Brain microvascular endothelial cell (primary cell): ENCODE data around the gene HEPHL1.

Experiments used
- DNase-seq: peaks from one replicate; pipeline ENCODE4 v3.0.0-alpha.2; 2020
- H3K27ac ChIP-seq: fragments of 250-450 bp; sonication (Bioruptor Pico); 2 replicates; pipeline ENCODE4 v1.5.1; 2020; ENCODE audit warnings: mild to moderate bottlenecking, moderate library complexity
- H3K27me3 ChIP-seq: fragments of 250-450 bp; sonication (Bioruptor Pico); replicated peaks from 2 replicates; pipeline ENCODE4 v1.5.1; 2020; ENCODE audit warnings: mild to moderate bottlenecking
- H3K36me3 ChIP-seq: fragments of 250-450 bp; sonication (Bioruptor Pico); replicated peaks from 2 replicates; pipeline ENCODE4 v1.5.1; 2020; ENCODE audit warnings: mild to moderate bottlenecking
- H3K4me3 ChIP-seq: 2 replicates; pipeline ENCODE4 v1.5.1; 2011; ENCODE audit warnings: low read depth, mild to moderate bottlenecking, control low read depth, low read length, moderate library complexity
- CTCF ChIP-seq: IDR thresholded peaks from 2 replicates; pipeline ENCODE4 v1.5.1; 2011; ENCODE audit warnings: low read depth, mild to moderate bottlenecking, moderate library complexity, low read length, control low read depth, inconsistent platforms; ENCODE audit errors: missing control alignments
- in situ Hi-C: cut with HindIII; loops from 2 replicates; pipeline ENCODE4 v1.10.0; 2017; ENCODE audit warnings: low sequenced_read_pairs, low pct_ligation_motif_present

Gene HEPHL1

GRCh38 chr11:94132823-94133408, 111.8 kb downstream of the HEPHL1 start:
- Histone ChIP-seq H3K36me3 (no peaks in the 10 kb centered on the region), H3K27me3 (no peaks in the 10 kb centered on the region), H3K4me3 (no peak overlapping the region), H3K27ac (no peak overlapping the region)
- no peak for DNase-seq
- TF ChIP-seq CTCF: no peak
- in situ Hi-C loops: no loop called here

GRCh38 chr11:94133752-94134151, 112.6 kb downstream of the HEPHL1 start:
- no peaks in the 10 kb centered on the region for H3K36me3 ChIP-seq
- in situ Hi-C loops: no loop called here
- H3K27ac ChIP-seq: no peak overlapping the region
- TF ChIP-seq CTCF: no peak
- DNase-seq: no peak
- H3K27me3 ChIP-seq: no peaks in the 10 kb centered on the region
- H3K4me3 ChIP-seq: no peak overlapping the region

GRCh38 chr11:94134651-94135512, 113.7 kb downstream of the HEPHL1 start:
- H3K4me3 ChIP-seq: peak overlapping the region; percentile 22
- H3K27ac ChIP-seq: peak overlapping the region; percentile 93
- H3K27me3 ChIP-seq: no peaks in the 10 kb centered on the region
- in situ Hi-C loops: no loop called here
- peak; percentile 96 for DNase-seq
- TF ChIP-seq CTCF: no peak
- no peaks in the 10 kb centered on the region for H3K36me3 ChIP-seq

- Histone ChIP-seq H3K36me3 (no peaks in the 10 kb centered on the region), H3K27me3 (no peaks in the 10 kb centered on the region), H3K4me3 (no peak overlapping the region), H3K27ac (no peak overlapping the region)
- in situ Hi-C loops: no loop called here
- DNase-seq: no peak
- no peak for TF ChIP-seq CTCF
Observed at GRCh38 chr11:94139416-94139815, 118.3 kb downstream of the HEPHL1 start.

GRCh38 chr11:94140154-94140655, 119.1 kb downstream of the HEPHL1 start:
- H3K27me3 ChIP-seq: no peaks in the 10 kb centered on the region
- no peaks in the 10 kb centered on the region for H3K36me3 ChIP-seq
- no peak for DNase-seq
- no peak for TF ChIP-seq CTCF
- H3K27ac ChIP-seq: no peak overlapping the region
- no peak overlapping the region for H3K4me3 ChIP-seq
- in situ Hi-C loops: no loop called here
